NOMO-1 (cell line): ENCODE results near the gene MYH9.
A peak's percentile ranks its signal among the peaks of the same experiment; 100 is the strongest.
"Not testable (repeated sequence)": the region's sequence is repeated elsewhere in the genome, so short reads cannot be mapped to it uniquely, and the experiment has no call there.

Experiments used
- DNase-seq, 2 experiments: peaks; one replicate each; lab custom pipeline; 2025; ENCODE audit not compliant: unreplicated experiment in 2 of 2; lab: John Stamatoyannopoulos, UW

Gene MYH9

DNA sequence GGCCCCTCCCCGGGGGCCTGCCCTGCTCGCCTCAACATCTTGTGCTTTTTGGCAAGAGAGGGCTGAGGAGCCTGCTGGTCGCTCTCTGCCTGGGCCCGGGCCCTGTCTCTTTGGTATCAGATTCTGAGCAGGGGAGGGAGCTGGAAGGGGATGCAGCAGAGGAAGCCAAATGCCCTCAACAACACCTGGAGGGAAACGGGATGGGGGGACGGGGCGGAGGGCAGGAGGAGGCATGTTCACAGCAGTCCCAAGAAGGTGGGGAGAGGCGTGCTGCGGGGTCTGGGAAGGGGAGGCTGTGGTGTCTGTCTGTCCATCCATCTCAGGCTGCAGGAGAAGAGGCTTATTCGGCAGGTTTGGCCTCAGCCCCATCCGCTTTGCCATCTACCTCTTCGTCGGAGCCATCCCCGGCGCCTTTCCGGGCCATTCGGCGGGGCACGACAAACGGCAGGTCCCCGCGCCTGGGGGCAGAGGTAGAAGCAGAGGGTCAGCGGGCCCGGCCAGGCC lies 105.4 kb downstream of the MYH9 start:
- DNase-seq = no peak

- no peak for DNase-seq
Measured at GRCh38 chr22:36281781-36282327, 105.9 kb downstream of the MYH9 start.

- no peak for DNase-seq
Measured at GRCh38 chr22:36280379-36280778, 107.4 kb downstream of the MYH9 start.

- DNase-seq = peak; percentile 28 to 57
Measured at GRCh38 chr22:36279219-36279666, 108.5 kb downstream of the MYH9 start.

DNA sequence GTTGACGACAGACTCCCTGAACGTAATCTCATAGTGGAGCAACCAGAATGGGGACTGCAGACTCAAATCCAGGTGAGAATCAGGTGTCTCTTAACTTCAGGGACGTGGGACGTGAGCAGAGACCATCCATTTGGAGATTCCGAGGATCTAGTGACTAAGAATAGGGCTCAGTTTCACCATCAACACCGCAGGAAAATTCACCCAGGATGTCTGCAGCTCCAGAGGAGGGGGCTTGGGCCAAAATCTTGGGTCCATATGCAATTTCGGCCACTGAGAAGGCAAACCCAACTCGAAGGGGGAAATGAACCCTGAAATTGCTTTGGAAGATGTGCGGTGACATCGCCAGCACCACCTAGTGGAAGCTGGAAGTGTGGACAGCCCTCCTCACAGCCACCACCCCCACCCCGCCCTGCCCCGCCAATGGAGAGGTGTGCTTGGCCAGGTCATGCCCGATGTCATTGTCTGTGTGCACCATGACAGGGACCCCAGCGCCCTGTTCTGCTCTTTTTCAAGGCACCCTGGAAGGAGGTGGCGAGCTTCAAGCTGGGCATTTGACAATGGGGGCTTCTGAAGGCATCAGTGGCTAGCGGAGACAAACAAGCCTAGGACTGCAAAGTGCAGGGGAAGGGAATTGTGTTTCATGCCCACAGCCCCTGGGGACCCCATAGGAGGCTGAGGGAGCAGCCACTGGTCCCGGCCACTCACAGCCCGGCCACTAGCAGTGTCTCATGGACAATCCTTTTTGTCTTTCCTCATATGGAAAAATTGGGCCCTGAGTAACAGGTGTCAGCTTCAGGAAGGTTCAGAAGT lies 110.1 kb downstream of the MYH9 start:
- peak; percentile 64 to 68 for DNase-seq

DNA sequence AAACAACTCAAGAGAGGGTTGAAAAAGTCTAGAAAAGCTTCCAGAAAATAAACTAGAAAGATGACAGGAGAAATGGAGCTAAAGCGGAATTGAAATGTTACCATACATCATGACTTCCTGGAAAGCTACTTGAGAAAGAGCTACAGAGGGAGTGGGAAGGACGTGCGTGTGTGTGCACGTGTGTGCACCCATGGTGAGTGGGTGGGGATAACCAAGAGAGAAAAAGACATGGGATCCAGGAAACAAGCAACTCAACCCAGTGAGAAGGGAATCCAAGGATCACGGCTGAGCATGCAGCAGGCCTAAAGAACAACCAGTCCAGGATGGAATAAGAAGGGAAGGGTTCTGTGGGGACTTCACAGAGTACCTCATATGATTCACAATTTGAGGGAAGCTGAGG lies 113.2 kb downstream of the MYH9 start:
- DNase-seq = no peak

- not testable (repeated sequence) for DNase-seq
Measured at GRCh38 chr22:36271951-36272350, 115.8 kb downstream of the MYH9 start.

DNA sequence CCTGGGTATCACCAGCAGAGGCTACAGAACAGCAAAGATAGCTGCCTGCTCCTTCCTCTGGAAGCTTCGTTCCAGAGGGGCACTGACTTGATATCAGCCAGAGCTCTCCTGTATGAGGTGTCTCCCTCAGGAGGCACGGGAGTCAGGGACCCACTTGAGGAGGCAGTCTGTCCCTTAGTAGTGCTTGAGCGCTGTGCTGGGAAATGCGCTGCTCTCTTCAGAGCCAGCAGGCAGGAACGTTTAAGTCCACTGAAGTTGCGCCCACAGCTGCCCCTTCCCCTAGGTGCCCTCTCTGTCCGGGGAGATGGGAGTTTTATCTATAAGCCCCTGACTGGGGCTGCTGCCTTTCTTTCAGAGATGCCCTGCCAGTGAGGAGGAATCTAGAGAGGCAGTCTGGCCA lies 116.5 kb downstream of the MYH9 start:
- not testable (repeated sequence) for DNase-seq

- no peak for DNase-seq
Measured at GRCh38 chr22:36267896-36268485, 119.8 kb downstream of the MYH9 start.

DNA sequence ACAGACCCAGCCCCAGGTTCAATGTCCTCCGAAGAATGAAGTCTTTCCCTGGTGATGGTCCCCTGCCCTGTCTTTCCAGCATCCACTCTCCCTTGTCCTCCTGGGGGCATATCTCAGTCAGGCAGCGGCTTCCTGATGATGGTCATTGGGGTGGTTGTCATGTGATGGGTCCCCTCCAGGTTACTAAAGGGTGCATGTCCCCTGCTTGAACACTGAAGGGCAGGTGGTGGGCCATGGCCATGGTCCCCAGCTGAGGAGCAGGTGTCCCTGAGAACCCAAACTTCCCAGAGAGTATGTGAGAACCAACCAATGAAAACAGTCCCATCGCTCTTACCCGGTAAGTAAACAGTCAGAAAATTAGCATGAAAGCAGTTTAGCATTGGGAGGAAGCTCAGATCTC lies 120.7 kb downstream of the MYH9 start:
- no peak for DNase-seq

- not testable (repeated sequence) for DNase-seq
Measured at GRCh38 chr22:36263886-36264664, 123.7 kb downstream of the MYH9 start.

DNA sequence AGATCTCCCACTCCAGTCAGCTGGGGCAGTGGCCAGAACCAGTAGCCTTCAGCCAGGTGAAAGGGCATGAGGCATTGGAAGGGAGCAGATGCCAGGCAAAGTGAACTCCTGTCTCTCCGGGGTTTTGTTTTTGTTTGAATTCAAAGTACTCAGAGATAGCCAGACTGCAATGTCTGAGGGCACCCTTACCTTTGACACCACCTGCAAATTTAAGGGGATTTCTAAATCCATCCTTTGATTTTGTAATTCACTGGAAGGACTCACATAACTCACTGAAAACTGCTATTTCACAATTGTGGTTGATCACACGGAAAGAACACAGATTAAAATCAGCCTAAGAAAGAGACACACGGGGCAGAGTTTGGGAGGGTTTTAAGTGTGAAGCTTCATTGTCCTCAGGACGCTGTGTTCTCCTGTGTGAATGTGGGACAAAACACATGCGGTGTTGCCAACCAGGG lies 124.5 kb downstream of the MYH9 start:
- DNase-seq = peak in 1 of 2 experiments; percentile 38

DNA sequence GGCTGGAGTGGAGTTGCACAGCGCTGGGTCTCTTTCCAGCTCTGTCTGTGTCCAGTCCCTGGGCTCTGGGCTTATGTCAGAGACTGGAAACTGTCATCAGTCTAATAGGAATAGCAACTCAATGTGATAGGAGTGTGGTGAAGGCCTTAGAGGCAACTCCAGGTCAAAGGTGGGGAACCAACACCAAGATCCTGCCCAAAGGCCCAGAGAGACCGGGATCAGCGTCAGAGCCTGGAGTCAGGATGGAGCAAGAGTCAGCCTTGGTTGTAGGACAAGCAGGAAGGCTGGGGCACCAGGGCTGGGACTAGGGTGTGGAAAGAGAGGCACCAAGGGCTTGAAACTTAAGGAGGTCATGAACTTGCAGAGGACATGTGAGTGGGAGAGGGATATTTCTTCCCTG lies 125.5 kb downstream of the MYH9 start:
- not testable (repeated sequence) for DNase-seq

- not testable (repeated sequence) for DNase-seq
Measured at GRCh38 chr22:36261675-36262074, 126.1 kb downstream of the MYH9 start.

- no peak for DNase-seq
Measured at GRCh38 chr22:36259615-36260300, 128.0 kb downstream of the MYH9 start.

- no peak for DNase-seq
Measured at GRCh38 chr22:36258701-36259614, 128.8 kb downstream of the MYH9 start.

GRCh38 chr22:36257948-36258670 lies 129.7 kb downstream of the MYH9 start:
- no peak for DNase-seq

- DNase-seq = no peak
Measured at GRCh38 chr22:36257308-36257707, 130.5 kb downstream of the MYH9 start.

GRCh38 chr22:36256478-36256877 lies 131.3 kb downstream of the MYH9 start:
- DNase-seq = no peak
